Panc1 (cell line): ENCODE measurements around the gene PDE1C. TPM values are rescaled to one million over a fixed set of nuclear protein-coding genes. Genes with fewer than 3 reads are reported as not detected.

Experiments used
- ATAC-seq: fragments of 200-7000 bp; cut with Tn5 transposase; 2 replicates; pipeline ENCODE4 v1.9.1; 2020; ENCODE audit warnings: mild to moderate bottlenecking, moderate library complexity
- BruUV-seq: library from RNA; stranded (reverse); fragments of 400-500 nt; replicated peaks from 2 replicates; lab custom pipeline; 2021; lab: Mats Ljungman, UMichigan
- CTCF ChIA-PET: fragments of 300-600 bp; sonication (Branson Sonifier 250); formaldehyde crosslinking; loops from one replicate; lab custom pipeline; 2022; ENCODE audit warnings: antibody characterized with exemption; lab: Charles Lee
- POLR2A ChIA-PET: fragments of 300-600 bp; sonication (Branson Sonifier 250); formaldehyde crosslinking; loops from one replicate; lab custom pipeline; 2022; ENCODE audit warnings: antibody characterized with exemption; lab: Charles Lee
- DNase-seq: peaks from one replicate; pipeline ENCODE4 v3.0.0-alpha.2; 2010; ENCODE audit warnings: low read depth, low spot score
- H3K27ac ChIP-seq: 2 replicates; pipeline ENCODE4 v1.5.1; 2011; ENCODE audit warnings: mild to moderate bottlenecking, low read length, inconsistent platforms
- H3K27me3 ChIP-seq: fragments of 200-500 bp; sonication (Bioruptor generic); 2 replicates; pipeline ENCODE4 v1.6.0; 2014; ENCODE audit warnings: low read length, inconsistent platforms; ENCODE audit not compliant: control insufficient read depth, insufficient read depth
- H3K36me3 ChIP-seq: fragments of 200-500 bp; sonication (Bioruptor generic); 2 replicates; pipeline ENCODE4 v1.5.1; 2014; ENCODE audit warnings: inconsistent platforms, mild to moderate bottlenecking, low read length, moderate library complexity; ENCODE audit not compliant: control insufficient read depth, insufficient read depth
- H3K4me1 ChIP-seq: 2 replicates; pipeline ENCODE4 v1.5.1; 2011; ENCODE audit warnings: inconsistent platforms, mild to moderate bottlenecking, low read length, moderate library complexity; ENCODE audit not compliant: control insufficient read depth, insufficient read depth
- H3K4me3 ChIP-seq, 2 experiments: 2 replicates each; pipeline ENCODE4 v1.5.1; 2011 to 2012; ENCODE audit warnings: low read depth in 2 of 2, low read length in 2 of 2, mild to moderate bottlenecking in 2 of 2, inconsistent platforms in 1 of 2, moderate library complexity in 1 of 2
- H3K9me3 ChIP-seq: fragments of 200-500 bp; sonication (Bioruptor generic); 2 replicates; pipeline ENCODE4 v1.5.1; 2014; ENCODE audit warnings: low read depth, mild to moderate bottlenecking, inconsistent platforms, low read length, moderate library complexity; ENCODE audit not compliant: control insufficient read depth, insufficient read depth
- CTCF ChIP-seq: fragments of 450-650 bp; IDR thresholded peaks from 2 replicates; pipeline ENCODE4 v1.5.1; 2017; ENCODE audit warnings: mild to moderate bottlenecking
- POLR2AphosphoS5 ChIP-seq: IDR thresholded peaks from 2 replicates; pipeline ENCODE4 v1.6.1; 2012; ENCODE audit warnings: mild to moderate bottlenecking, low read depth, low read length, moderate library complexity
- REST ChIP-seq, 2 experiments: IDR thresholded peaks; 2 replicates each; pipeline ENCODE4 v1.6.1; 2011 to 2012; ENCODE audit warnings: low read depth in 2 of 2, control low read depth in 1 of 2, low read length in 1 of 2, mild to moderate bottlenecking in 1 of 2, moderate library complexity in 1 of 2; ENCODE audit not compliant: insufficient read depth in 1 of 2
- SIN3A ChIP-seq: IDR thresholded peaks from 2 replicates; pipeline ENCODE4 v1.6.1; 2012; ENCODE audit warnings: low read depth, mild to moderate bottlenecking, low read length, moderate library complexity, borderline replicate concordance; ENCODE audit not compliant: insufficient read depth
- TCF7L2 ChIP-seq: IDR thresholded peaks from 2 replicates; pipeline ENCODE4 v1.6.1; 2011; ENCODE audit warnings: mild to moderate bottlenecking, low read depth, low read length, inconsistent platforms
- in situ Hi-C: cut with HindIII; loops from 2 replicates; pipeline ENCODE4 v1.10.0; 2016; ENCODE audit warnings: low sequenced_read_pairs, low pct_unique_long_range_greater_than_20kb
- intact Hi-C: fragments of 100-400 bp; cut with micrococcal nuclease; formaldehyde crosslinking; loops from one replicate; pipeline ENCODE4 v1.10.0; 2022; ENCODE audit not compliant: unreplicated experiment
- total RNA-seq: library from RNA; stranded (reverse); gene quantifications from one replicate; pipeline ENCODE4 v1.2.1, GENCODE V29; 2021; ENCODE audit not compliant: unreplicated experiment

PDE1C gene
- total RNA-seq, 1 experiment from 2014 or later = not detected

- Histone ChIP-seq H3K27me3 (no peaks in the 10 kb centered on the region), H3K4me1 (no peaks in the 10 kb centered on the region), H3K4me3 (no peak overlapping the region), H3K9me3 (no peaks in the 10 kb centered on the region), H3K36me3 (no peaks in the 10 kb centered on the region), H3K27ac (no peak overlapping the region)
- intact Hi-C loops = no loop called here
- no peak for TF ChIP-seq TCF7L2
- no peak for TF ChIP-seq SIN3A
- no peak for TF ChIP-seq CTCF
- TF ChIP-seq POLR2AphosphoS5 = no peak
- no peak for TF ChIP-seq REST (IDR thresholded peaks at IDR 0.05; ENCODE audit: insufficient read depth in 1 of 2, low read depth in 2 of 2, low read length in 1 of 2)
- in situ Hi-C loops = no loop called here
- CTCF ChIA-PET = no interaction called here
- DNase-seq (no peak), ATAC-seq (no peak)
- no TSS peak for BruUV-seq
- POLR2A ChIA-PET = interaction anchor here (0.7 kb wide), 1 partner anchor 40 kb away, joined by 5 read pairs; no protein-coding TSS in a partner anchor
Observed at GRCh38 chr7:31853380-31853779, 216.8 kb downstream of the PDE1C start.

- TF ChIP-seq CTCF = no peak
- TF ChIP-seq SIN3A = no peak
- TF ChIP-seq TCF7L2 = no peak
- no peak for TF ChIP-seq POLR2AphosphoS5
- no peak for TF ChIP-seq REST (IDR thresholded peaks at IDR 0.05; ENCODE audit: insufficient read depth in 1 of 2, low read depth in 2 of 2, low read length in 1 of 2)
- Histone ChIP-seq H3K4me3 (no peak overlapping the region), H3K4me1 (no peaks in the 10 kb centered on the region), H3K9me3 (no peaks in the 10 kb centered on the region), H3K27ac (no peak overlapping the region), H3K36me3 (no peaks in the 10 kb centered on the region), H3K27me3 (no peaks in the 10 kb centered on the region)
- no TSS peak for BruUV-seq
- ChIA-PET POLR2A (no interaction called here), CTCF (no interaction called here)
- in situ Hi-C loops (no loop called here), intact Hi-C loops (no loop called here)
- DNase-seq (no peak), ATAC-seq (no peak)
Observed at GRCh38 chr7:31852462-31852861, 217.7 kb downstream of the PDE1C start.
